Diencephalon (tissue), 1 donor: ENCODE data around the gene SLITRK6. TPM values are rescaled to one million over a fixed set of nuclear protein-coding genes. Genes with fewer than 3 reads are reported as not detected.

Source experiments
- total RNA-seq: library from RNA; depleted of rRNA; stranded (reverse); fragments of >200 nt; gene quantifications from one replicate; pipeline ENCODE4 v1.2.3, GENCODE V29; 2014

The SLITRK6 gene
- total RNA-seq, result 48.4 TPM

GRCh38 chr13:85799097-85799582 lies at the start of gene SLITRK6:
Gene SLITRK6 (minus strand): TSS chr13:85799419. CDS start chr13:85796508, 2,911 bp downstream.

